GM10266 (cell line): ENCODE data around the gene FKBP1A.

Experiments
- DNase-seq: peaks from one replicate; pipeline ENCODE4 v3.0.0; 2012; ENCODE audit errors: extremely low spot score
- CTCF ChIP-seq: IDR thresholded peaks from 2 replicates; pipeline ENCODE4 v1.5.1; 2012; ENCODE audit warnings: mild to moderate bottlenecking, low read depth; ENCODE audit not compliant: control insufficient read depth, insufficient read depth; ENCODE audit errors: missing control alignments

The FKBP1A gene

GRCh38 chr20:1322511-1323245 lies 70.2 kb downstream of the FKBP1A start:
- no peak for DNase-seq
- no peak for TF ChIP-seq CTCF

- DNase-seq, result no peak
- TF ChIP-seq CTCF, result no peak
Measured at GRCh38 chr20:1321654-1321939, 71.3 kb downstream of the FKBP1A start.

- DNase-seq, result no peak
- TF ChIP-seq CTCF, result no peak
Measured at GRCh38 chr20:1320902-1321653, 71.8 kb downstream of the FKBP1A start.

- DNase-seq, result no peak
- no peak for TF ChIP-seq CTCF
Measured at GRCh38 chr20:1320016-1320415, 72.8 kb downstream of the FKBP1A start.

- no peak for DNase-seq
- no peak for TF ChIP-seq CTCF
Measured at GRCh38 chr20:1319462-1319861, 73.4 kb downstream of the FKBP1A start.

GRCh38 chr20:1319051-1319450 lies 73.8 kb downstream of the FKBP1A start:
- TF ChIP-seq CTCF, result no peak
- DNase-seq, result no peak
